GM21515 (cell line): ENCODE measurements around the gene PSMD2.
"Not testable (repeated sequence)": the region's sequence is repeated elsewhere in the genome, so short reads cannot be mapped to it uniquely, and the experiment has no call there.

Experiments
- ATAC-seq: cut with Tn5 transposase; IDR thresholded peaks from one replicate; pipeline ENCODE4 v1.9.1; 2021; ENCODE audit not compliant: unreplicated experiment

PSMD2 gene

GRCh38 chr3:184337981-184338380 lies 38.9 kb downstream of the PSMD2 start:
- no peak for ATAC-seq

DNA sequence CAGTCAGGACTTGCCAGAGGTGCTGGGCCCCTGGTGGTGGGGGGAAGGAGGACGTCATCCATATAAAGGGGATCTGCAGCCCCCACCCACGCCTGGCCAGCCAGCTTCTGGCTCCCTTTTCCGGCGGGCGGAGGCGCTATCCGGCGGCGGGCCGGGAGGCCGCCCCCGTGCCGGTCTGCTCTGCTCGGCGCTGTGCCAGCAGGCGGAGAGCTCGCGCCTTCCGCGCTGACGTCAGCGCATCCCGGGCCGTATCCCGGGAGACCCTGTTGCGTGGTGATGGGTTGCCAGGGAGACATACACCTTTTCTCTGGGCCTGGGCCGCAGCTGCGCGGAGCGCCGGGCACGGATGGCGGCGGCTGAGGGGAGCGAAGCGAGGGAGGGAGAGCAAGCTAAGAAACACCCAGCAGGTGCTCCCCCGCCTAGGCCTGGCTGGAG lies 39.5 kb downstream of the PSMD2 start:
- ATAC-seq: no peak

DNA sequence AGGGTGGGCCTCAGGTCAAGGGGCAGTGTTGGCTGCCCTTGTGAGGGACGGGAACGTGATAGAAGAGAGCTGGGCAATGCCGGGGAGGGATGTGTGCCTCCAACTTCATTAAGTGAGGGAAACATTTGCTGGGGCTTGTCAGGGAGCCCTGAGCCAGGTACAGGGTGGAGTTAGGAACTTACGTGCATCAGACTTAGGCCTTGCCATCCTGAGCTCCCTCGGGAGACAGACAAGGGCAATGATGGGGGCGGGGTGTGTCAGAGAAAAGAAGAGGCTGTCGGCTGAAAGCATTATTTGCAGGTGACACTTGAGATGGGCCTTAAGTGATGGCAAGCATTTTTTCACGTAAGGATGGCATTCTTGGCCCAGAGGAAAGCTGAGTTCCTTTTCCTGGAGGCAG lies 40.0 kb downstream of the PSMD2 start:
- ATAC-seq: no peak

DNA sequence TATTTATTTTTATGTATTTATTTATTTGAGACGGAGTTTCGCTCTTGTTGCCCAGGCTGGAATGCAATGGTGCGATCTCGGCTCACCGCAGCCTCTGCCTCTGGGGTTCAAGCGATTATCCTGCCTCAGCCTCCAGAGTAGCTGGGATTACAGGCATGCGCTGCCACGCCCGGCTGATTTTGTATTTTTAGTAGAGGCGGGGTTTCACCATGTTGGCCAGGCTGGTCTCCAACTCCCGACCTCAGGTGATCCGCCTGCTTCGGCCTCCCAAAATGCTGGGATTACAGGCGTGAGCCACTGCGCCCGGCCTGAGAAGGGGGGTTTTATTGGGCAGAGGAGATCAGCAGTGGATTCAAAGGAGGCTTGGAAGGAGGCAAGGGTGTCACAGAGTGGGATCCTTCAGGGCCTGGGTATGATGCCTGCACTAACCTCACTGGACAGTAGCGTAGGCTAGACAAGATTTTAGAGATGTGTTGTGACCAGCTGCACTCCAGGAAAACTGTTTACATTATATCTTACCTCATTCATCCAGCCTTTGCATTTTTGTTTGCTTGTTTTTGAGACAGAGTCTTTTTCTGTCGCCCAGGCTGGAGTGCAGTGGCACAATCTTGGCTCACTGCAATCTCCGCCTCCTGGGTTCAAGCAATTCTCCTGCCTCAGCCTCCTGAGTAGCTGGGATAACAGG lies 40.6 kb downstream of the PSMD2 start:
- not testable (repeated sequence) for ATAC-seq

GRCh38 chr3:184341925-184342324 lies 42.9 kb downstream of the PSMD2 start:
- no peak for ATAC-seq

- no peak for ATAC-seq
Observed at GRCh38 chr3:184343200-184343876, 44.3 kb downstream of the PSMD2 start.

DNA sequence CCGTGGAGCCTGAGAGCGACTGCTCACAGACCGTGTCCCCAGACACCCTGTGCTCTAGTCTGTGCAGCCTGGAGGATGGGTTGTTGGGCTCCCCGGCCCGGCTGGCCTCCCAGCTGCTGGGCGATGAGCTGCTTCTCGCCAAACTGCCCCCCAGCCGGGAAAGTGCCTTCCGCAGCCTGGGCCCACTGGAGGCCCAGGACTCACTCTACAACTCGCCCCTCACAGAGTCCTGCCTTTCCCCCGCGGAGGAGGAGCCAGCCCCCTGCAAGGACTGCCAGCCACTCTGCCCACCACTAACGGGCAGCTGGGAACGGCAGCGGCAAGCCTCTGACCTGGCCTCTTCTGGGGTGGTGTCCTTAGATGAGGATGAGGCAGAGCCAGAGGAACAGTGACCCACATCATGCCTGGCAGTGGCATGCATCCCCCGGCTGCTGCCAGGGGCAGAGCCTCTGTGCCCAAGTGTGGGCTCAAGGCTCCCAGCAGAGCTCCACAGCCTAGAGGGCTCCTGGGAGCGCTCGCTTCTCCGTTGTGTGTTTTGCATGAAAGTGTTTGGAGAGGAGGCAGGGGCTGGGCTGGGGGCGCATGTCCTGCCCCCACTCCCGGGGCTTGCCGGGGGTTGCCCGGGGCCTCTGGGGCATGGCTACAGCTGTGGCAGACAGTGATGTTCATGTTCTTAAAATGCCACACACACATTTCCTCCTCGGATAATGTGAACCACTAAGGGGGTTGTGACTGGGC lies 45.7 kb downstream of the PSMD2 start:
- no peak for ATAC-seq

- ATAC-seq: no peak
Observed at GRCh38 chr3:184345317-184346144, 46.5 kb downstream of the PSMD2 start.

- no peak for ATAC-seq
Observed at GRCh38 chr3:184346480-184347190, 47.6 kb downstream of the PSMD2 start.

GRCh38 chr3:184347321-184348056 lies 48.4 kb downstream of the PSMD2 start:
- no peak for ATAC-seq

- no peak for ATAC-seq
Observed at GRCh38 chr3:184348057-184348382, 49.0 kb downstream of the PSMD2 start.

DNA sequence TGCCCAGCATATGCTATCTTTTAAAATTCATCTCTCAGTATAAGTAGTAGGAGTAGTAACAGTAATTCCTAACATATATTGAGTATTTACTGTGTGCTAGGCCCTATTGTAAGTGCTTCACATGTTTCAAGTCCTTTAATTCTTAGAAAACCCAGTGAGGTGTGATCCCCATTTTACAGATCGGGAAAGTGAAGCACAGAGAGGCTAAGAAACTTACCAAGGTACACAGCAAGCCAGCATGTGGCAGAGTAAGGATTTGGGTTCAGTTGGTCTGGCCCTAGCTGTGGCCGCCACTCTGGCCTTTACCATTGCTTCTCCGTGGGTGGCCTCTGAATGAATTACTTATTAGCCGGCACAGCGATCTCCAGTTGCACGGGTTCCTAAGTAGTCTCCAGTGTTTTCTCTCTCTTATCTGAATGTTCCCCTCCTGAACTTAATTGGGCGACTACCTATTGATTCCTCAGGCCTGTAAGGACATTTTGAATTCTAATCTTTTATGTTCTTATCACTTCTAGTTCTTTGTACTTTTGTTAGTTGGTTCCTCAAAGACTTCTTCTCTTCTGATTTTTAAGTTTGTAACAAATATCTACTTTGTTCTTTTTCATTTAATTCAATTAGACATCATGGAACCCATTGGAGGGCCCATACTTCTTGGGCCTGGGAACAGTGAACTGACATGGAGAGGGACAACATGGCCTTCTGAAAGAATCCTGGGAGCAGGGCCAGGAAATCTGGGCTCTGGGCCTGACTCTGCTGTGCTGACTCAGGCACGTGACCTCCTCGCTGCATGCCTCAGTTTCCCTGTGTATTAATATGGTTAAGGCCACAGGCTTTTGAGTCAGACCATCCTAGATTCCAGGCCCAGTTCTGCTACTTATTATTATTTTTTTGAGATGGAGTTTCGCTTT lies 50.8 kb downstream of the PSMD2 start:
- ATAC-seq: no peak

GRCh38 chr3:184350618-184351017 lies 51.6 kb downstream of the PSMD2 start:
- ATAC-seq: no peak

- no peak for ATAC-seq
Observed at GRCh38 chr3:184351511-184352148, 52.6 kb downstream of the PSMD2 start.

DNA sequence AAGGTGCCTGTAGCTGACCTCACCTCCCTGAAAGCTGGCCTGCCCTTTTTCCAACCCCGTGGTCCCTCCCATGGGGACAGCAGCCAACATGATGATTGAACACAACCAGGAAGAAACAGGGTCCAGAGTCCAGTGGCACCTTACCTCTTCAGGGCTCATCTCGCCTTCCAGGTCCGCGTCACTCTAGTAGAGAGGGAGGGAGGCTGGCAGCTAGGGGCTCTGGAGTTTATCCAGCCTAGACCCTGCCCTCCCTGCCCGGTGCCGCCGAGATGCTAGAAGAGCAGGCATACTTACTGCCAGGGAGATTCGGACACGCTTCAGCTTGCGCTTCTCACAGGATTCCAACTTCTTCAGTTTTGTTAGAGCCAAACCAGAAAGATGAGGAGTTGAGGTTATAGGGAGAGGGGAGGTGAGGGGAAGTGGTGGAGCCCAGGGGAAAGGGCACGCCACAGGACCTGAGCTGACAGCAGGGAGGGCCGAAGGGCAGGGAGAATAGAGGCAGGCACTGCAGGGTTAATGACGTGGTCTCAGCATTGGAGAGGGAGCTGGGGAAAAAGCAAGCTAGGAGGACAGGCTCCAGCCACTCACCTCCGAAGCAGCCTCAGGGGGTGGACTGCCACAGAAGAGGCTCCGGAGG lies 53.2 kb downstream of the PSMD2 start:
- ATAC-seq: no peak

DNA sequence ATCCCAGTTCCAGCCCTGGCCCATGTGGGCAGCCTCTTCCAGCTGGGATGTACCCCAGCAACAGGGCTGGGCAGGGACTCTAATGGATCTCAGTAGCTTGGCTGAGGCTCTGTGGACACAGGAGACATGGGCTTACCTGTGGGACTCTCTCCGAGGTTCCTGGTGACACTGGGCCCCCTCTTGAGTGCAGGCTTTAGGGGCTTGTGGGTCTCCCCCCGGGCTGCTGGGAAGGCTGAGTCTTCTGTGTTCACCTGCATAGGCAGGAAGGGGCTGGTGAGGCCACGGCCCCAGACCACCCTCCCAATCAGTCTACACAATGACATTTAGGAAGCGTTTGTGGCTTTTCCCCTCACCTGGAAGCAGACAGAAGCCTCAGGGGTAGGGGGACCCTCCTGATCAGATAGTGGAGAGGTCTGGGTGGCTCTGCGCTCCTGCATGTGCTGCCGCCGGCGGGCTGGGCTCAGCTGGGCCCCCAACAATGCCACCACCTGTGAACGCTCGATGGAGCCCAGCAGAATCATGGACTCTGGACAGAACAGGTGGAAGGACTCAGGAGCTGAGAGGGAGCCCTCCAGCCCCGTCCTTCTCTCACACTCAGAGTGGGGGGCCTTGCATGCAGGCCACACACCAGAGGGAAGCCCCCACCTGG lies 54.0 kb downstream of the PSMD2 start:
- ATAC-seq: no peak

- no peak for ATAC-seq
Observed at GRCh38 chr3:184353546-184353941, 54.5 kb downstream of the PSMD2 start.
